SK-N-MC (cell line): ENCODE results near the gene IER2.

Experiments
- EZH2 ChIP-seq: fragments of 200-600 bp; sonication (generic); IDR thresholded peaks from one replicate; pipeline ENCODE4 v1.6.1; 2017; ENCODE audit warnings: antibody characterized with exemption
- POLR2AphosphoS5 ChIP-seq: IDR thresholded peaks from 2 replicates; pipeline ENCODE4 v1.6.1; 2012; ENCODE audit warnings: mild to moderate bottlenecking, low read depth, low read length, borderline replicate concordance

GRCh38 chr19:13100841-13101589 lies 49.2 kb upstream of the IER2 start:
- TF ChIP-seq EZH2, result no peak
- no peak for TF ChIP-seq POLR2AphosphoS5
